ENCODE measurements around the gene PDE3A. TPM values are rescaled to one million over a fixed set of nuclear protein-coding genes. Genes with fewer than 3 reads are reported as not detected.
"Not testable (repeated sequence)": the region's sequence is repeated elsewhere in the genome, so short reads cannot be mapped to it uniquely, and the experiment has no call there.

PDE3A gene
- total RNA-seq (not detected), polyA plus RNA-seq (not detected), total RNA-seq (0 to 0.17 (median 0) reads per million in 6 experiments)

DNA sequence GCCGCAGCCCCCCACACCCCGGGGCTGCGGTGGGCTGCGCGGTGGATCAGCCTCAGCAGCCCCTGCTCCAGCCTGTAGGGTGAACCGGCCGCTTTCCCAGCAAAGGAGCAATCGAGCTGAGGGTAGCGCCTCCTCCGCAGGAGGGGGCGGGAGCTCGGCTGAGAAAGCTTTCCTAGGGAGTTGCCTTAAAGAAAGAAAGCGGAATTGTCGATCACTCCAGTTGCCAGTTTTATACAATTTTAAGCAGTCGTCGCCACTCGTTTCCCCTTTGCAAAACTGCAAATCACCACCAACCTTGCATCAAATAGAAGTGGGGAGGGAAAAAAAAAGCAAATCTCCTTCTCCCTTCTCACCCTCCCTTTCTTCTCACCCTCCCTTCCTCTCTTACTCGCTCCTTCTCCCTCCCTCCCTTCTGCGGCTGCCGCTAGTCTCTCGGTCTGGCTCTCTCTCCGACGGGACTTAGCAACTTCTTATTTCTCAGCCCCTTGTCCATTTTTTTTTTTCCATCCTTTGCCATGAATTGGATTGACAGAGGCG, at the start of gene PDE3A:
TSS of gene PDE3A (plus strand) at position 424 of the 537 bp plus-strand sequence. CDS start 748 bp downstream, outside the sequence.
- no peaks in the 10 kb centered on the region for H3K36me3 Mint-ChIP-seq
- DNase-seq: no peak
- H3K9me3 Mint-ChIP-seq: no peaks in the 10 kb centered on the region
- ATAC-seq: no peak
- H3K27me3 Mint-ChIP-seq: peaks cover 10 to 55% (median 34%) of the 10 kb centered on the region in 5 donors
- H3K4me3 Mint-ChIP-seq: peak within 1 kb of the TSS; percentile 34 to 75 (median 58)
- no peak within 1 kb of the TSS for H3K27ac Mint-ChIP-seq
- peaks cover 6 to 19% (median 15%) of the 10 kb centered on the region in 4 donors for H3K4me1 Mint-ChIP-seq
- POLR2A ChIA-PET: no interaction called here

DNA sequence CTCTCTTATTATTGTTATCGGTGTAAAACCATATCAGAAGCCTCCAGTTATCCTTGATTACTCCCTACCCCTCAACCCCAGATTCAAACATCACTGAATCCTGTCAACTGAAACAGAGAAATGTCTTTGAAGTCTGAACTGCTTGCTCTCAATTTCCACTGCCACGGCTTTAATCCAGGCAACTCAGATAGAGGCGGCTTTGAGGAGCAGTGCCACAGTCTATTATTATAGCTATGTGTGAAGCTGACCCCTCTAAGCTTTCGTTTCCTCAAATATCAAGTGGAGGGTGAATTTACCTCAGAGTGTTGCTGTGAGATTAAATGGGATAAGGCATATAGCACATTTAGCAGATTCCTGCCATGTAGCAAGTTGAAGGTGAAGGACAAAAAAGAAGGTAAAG, 49.0 kb upstream of the PDE3A start:
- Mint-ChIP-seq H3K4me3 (no peak overlapping the region), H3K9me3 (no peaks in the 10 kb centered on the region), H3K27me3 (no peaks in the 10 kb centered on the region), H3K36me3 (no peaks in the 10 kb centered on the region), H3K4me1 (no peaks in the 10 kb centered on the region), H3K27ac (no peak overlapping the region)
- POLR2A ChIA-PET: no interaction called here
- no peak for ATAC-seq
- DNase-seq: no peak

DNA sequence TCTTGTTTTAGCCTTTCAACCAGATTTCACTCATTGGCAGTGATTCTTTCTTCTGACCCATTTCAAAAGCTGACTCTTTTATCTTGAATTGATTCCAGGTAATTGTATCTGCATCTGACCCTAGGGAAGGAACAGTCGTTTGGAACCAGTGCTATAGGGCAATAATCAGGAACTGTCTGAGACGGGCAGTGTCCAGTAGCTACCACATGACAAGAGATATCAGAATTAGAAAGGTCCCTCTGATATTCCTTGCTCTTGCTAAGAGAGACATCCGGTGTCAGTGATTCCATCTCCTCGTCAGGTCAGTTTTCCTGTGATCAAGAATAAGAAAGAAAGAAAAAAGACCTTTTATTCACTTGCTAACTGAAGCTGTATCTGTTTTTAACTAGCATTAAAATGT, 47.8 kb upstream of the PDE3A start:
- Mint-ChIP-seq H3K9me3 (no peaks in the 10 kb centered on the region), H3K36me3 (no peaks in the 10 kb centered on the region), H3K27ac (no peak overlapping the region), H3K27me3 (no peaks in the 10 kb centered on the region), H3K4me1 (no peaks in the 10 kb centered on the region), H3K4me3 (no peak overlapping the region)
- no peak for ATAC-seq
- POLR2A ChIA-PET: interaction anchor here (0.6 kb wide), 1 partner anchor 33 kb away, joined by 3 read pairs; no protein-coding TSS in a partner anchor
- no peak for DNase-seq

- DNase-seq, POLR2A ChIA-PET: not testable (repeated sequence)
Observed at GRCh38 chr12:20330826-20331505, 37.4 kb upstream of the PDE3A start.

GRCh38 chr12:20339060-20339459, 29.3 kb upstream of the PDE3A start:
- no peak overlapping the region for H3K27ac Mint-ChIP-seq
- POLR2A ChIA-PET: no interaction called here
- no peak for ATAC-seq

More at GRCh38 chr12:20330826-20331505, 37.4 kb upstream of the PDE3A start:
- not testable (repeated sequence) for H3K4me1 Mint-ChIP-seq, ATAC-seq, H3K27ac Mint-ChIP-seq, H3K36me3 Mint-ChIP-seq, H3K4me3 Mint-ChIP-seq, H3K27me3 Mint-ChIP-seq
- peaks cover 0 to 27% (median 8%) of the 10 kb centered on the region in 9 donors for H3K9me3 Mint-ChIP-seq

GRCh38 chr12:20342111-20342510, 26.2 kb upstream of the PDE3A start:
- Mint-ChIP-seq H3K27ac (no peak overlapping the region), H3K36me3 (no peaks in the 10 kb centered on the region)
- POLR2A ChIA-PET: no interaction called here

More at GRCh38 chr12:20339060-20339459, 29.3 kb upstream of the PDE3A start:
- peaks cover 0 to 9% (median 0%) of the 10 kb centered on the region in 5 donors for H3K27me3 Mint-ChIP-seq
- H3K4me3 Mint-ChIP-seq: no peak overlapping the region
- H3K4me1 Mint-ChIP-seq: no peaks in the 10 kb centered on the region
- DNase-seq: no peak
- H3K36me3 Mint-ChIP-seq: no peaks in the 10 kb centered on the region
- H3K9me3 Mint-ChIP-seq: peaks cover 0 to 26% (median 8%) of the 10 kb centered on the region in 9 donors

GRCh38 chr12:20345866-20346265, 22.5 kb upstream of the PDE3A start:
- no peaks in the 10 kb centered on the region for H3K4me1 Mint-ChIP-seq
- H3K27ac Mint-ChIP-seq: no peak overlapping the region
- DNase-seq (no peak), ATAC-seq (no peak)
- H3K36me3 Mint-ChIP-seq: no peaks in the 10 kb centered on the region
- H3K9me3 Mint-ChIP-seq: peaks cover 0 to 2% (median 0%) of the 10 kb centered on the region in 9 donors
- POLR2A ChIA-PET: no interaction called here
- H3K4me3 Mint-ChIP-seq: no peak overlapping the region
- H3K27me3 Mint-ChIP-seq: no peaks in the 10 kb centered on the region

More at GRCh38 chr12:20342111-20342510, 26.2 kb upstream of the PDE3A start:
- Mint-ChIP-seq H3K27me3 (peaks cover 0 to 7% (median 0%) of the 10 kb centered on the region in 5 donors), H3K4me1 (no peaks in the 10 kb centered on the region), H3K4me3 (no peak overlapping the region), H3K9me3 (peaks cover 0 to 10% (median 2%) of the 10 kb centered on the region in 9 donors)
- DNase-seq: no peak
- no peak for ATAC-seq

- Mint-ChIP-seq H3K4me3 (no peak overlapping the region), H3K27ac (no peak overlapping the region), H3K27me3 (no peaks in the 10 kb centered on the region), H3K36me3 (no peaks in the 10 kb centered on the region), H3K9me3 (peaks cover 0 to 4% (median 0%) of the 10 kb centered on the region in 9 donors), H3K4me1 (no peaks in the 10 kb centered on the region)
- no peak for ATAC-seq
- no peak for DNase-seq
- POLR2A ChIA-PET: no interaction called here
Observed at GRCh38 chr12:20350026-20350425, 18.3 kb upstream of the PDE3A start.

DNA sequence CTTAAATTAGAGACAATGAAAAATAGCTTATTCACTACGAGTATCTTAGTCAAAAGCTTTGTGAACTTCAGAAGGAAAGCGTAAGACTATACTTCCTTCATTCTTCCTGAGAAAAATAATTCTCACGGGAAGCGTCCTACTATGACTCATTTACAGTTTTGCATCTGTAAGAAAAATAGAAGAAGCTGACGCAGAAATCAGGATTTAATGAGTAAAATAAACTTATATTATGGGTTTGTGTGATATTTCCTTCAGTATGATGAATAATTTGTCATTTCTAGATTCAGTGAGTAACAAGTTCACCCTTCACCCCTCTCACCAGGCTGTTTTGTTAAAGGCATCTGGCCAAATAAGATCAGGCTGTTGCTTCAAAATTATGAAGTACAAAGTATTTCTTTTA, 17.8 kb upstream of the PDE3A start:
- no peaks in the 10 kb centered on the region for H3K36me3 Mint-ChIP-seq
- POLR2A ChIA-PET: no interaction called here
- no peak overlapping the region for H3K4me3 Mint-ChIP-seq
- H3K27ac Mint-ChIP-seq: no peak overlapping the region
- DNase-seq (no peak), ATAC-seq (no peak)
- no peaks in the 10 kb centered on the region for H3K4me1 Mint-ChIP-seq
- H3K9me3 Mint-ChIP-seq: peaks cover 0 to 4% (median 0%) of the 10 kb centered on the region in 9 donors
- no peaks in the 10 kb centered on the region for H3K27me3 Mint-ChIP-seq

DNA sequence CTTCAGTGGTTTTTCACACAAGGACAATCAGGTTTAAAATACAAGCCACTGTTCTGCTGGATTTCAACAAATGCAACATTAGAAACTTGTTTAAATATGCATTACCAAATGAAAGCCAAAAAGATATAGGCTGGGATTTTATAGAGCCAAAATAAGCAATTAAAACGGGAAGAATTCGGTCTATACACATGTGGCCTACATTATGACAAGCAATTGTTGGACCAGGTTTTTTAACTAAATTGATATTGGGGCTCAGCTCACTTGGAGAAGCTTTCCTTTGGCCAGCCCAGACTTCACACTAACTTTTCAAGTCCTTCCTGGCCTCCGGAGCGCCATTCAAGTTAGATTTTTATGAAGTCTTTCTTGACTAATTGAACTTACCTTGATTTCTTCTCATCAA, 16.9 kb upstream of the PDE3A start:
- Mint-ChIP-seq H3K27me3 (no peaks in the 10 kb centered on the region), H3K27ac (no peak overlapping the region), H3K4me1 (no peaks in the 10 kb centered on the region), H3K4me3 (no peak overlapping the region), H3K9me3 (peaks cover 0 to 4% (median 0%) of the 10 kb centered on the region in 9 donors), H3K36me3 (no peaks in the 10 kb centered on the region)
- POLR2A ChIA-PET: no interaction called here
- ATAC-seq (no peak), DNase-seq (no peak)

DNA sequence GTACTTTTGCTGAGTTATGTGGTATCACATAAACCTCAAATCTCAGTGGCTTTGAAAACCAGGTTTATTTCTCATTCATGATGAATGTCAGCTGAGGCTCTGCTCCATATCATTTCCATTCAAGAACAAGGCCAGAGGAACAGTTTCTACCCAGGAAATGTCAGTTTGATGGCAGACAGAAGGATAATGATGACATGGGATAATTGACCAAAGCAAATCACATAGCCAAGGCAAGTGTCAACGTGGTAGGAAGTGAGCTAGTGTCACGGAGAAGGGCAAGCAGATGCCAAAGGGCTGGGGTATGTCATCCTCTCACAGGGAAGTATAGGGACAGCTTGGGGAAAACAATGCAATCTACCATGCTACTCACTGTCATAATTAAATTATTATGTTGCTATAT, 12.3 kb upstream of the PDE3A start:
- ATAC-seq: no peak
- H3K9me3 Mint-ChIP-seq: peaks cover 0 to 4% (median 0%) of the 10 kb centered on the region in 9 donors
- H3K27ac Mint-ChIP-seq: no peak overlapping the region
- H3K4me1 Mint-ChIP-seq: no peaks in the 10 kb centered on the region
- DNase-seq: no peak
- H3K4me3 Mint-ChIP-seq: no peak overlapping the region
- H3K36me3 Mint-ChIP-seq: no peaks in the 10 kb centered on the region
- POLR2A ChIA-PET: no interaction called here
- no peaks in the 10 kb centered on the region for H3K27me3 Mint-ChIP-seq

GRCh38 chr12:20360407-20360806, 7.9 kb upstream of the PDE3A start:
- Mint-ChIP-seq H3K4me1 (no peaks in the 10 kb centered on the region), H3K9me3 (no peaks in the 10 kb centered on the region), H3K27me3 (peaks cover 0 to 6% (median 0%) of the 10 kb centered on the region in 5 donors), H3K27ac (no peak overlapping the region), H3K36me3 (no peaks in the 10 kb centered on the region), H3K4me3 (no peak overlapping the region)
- DNase-seq (no peak), ATAC-seq (no peak)
- POLR2A ChIA-PET: no interaction called here

DNA sequence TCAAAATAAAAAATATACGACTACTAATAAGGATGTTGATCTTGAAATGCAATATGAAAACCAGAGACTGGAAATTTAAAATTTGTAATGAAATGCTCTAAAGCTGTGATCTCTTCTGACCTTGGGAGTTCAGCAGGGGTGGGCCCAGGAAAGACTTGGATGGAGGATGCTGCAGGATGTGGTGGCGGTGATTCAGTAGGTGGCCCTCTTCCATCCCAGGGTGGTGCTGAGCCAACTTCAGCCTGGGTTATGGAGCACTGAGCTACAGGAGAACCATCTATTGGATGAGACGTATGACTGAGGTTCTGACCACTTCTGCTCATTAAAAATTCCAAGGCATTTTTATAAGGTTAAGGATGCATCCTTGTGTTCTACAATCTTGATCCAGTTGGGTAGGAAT, 6.9 kb upstream of the PDE3A start:
- POLR2A ChIA-PET: no interaction called here
- Mint-ChIP-seq H3K27me3 (peaks cover 0 to 7% (median 0%) of the 10 kb centered on the region in 5 donors), H3K36me3 (no peaks in the 10 kb centered on the region), H3K4me1 (no peaks in the 10 kb centered on the region), H3K4me3 (no peak overlapping the region), H3K9me3 (no peaks in the 10 kb centered on the region), H3K27ac (no peak overlapping the region)
- ATAC-seq (no peak), DNase-seq (no peak)

All from naive thymus-derived CD8-positive, alpha-beta T cell (primary cell).